IMR-90 (cell line): ENCODE data around the gene NUDT16. TPM values are rescaled to one million over a fixed set of nuclear protein-coding genes. Genes with fewer than 3 reads are reported as not detected.

ENCODE experiments used
- ATAC-seq: fragments of 200-7000 bp; cut with Tn5 transposase; 2 replicates; pipeline ENCODE4 v1.9.1; 2020; ENCODE audit warnings: low read depth, mild to moderate bottlenecking, moderate library complexity
- BruUV-seq: library from RNA; stranded (reverse); fragments of 400-500 nt; replicated peaks from 2 replicates; lab custom pipeline; 2021; lab: Mats Ljungman, UMichigan
- CTCF ChIA-PET: fragments of 300-600 bp; formaldehyde crosslinking; extraction: SDS; loops from one replicate; lab custom pipeline; 2021; ENCODE audit warnings: antibody characterized with exemption; lab: Yijun Ruan, JAX
- POLR2A ChIA-PET: fragments of 300-600 bp; sonication (Branson Sonifier 250); formaldehyde crosslinking; loops from one replicate; lab custom pipeline; 2022; ENCODE audit warnings: antibody characterized with exemption; ENCODE audit not compliant: unreplicated experiment; lab: Charles Lee
- DNase-seq: peaks from one replicate; pipeline ENCODE4 v3.0.0; 2013
- H2AFZ ChIP-seq: replicated peaks from 2 replicates; pipeline ENCODE3; 2013; ENCODE audit warnings: low read length, mild to moderate bottlenecking; ENCODE audit not compliant: poor library complexity
- H2AK5ac ChIP-seq: 2 replicates; pipeline ENCODE4 v1.6.1; 2013; ENCODE audit warnings: low read depth, low read length, inconsistent platforms
- H2AK9ac ChIP-seq: replicated peaks from 2 replicates; pipeline ENCODE3; 2013; ENCODE audit warnings: mild to moderate bottlenecking, low read depth, low read length, moderate library complexity; ENCODE audit not compliant: poor library complexity
- H2BK120ac ChIP-seq: 2 replicates; pipeline ENCODE4 v1.6.1; 2013; ENCODE audit warnings: low read depth, low read length, inconsistent platforms
- H2BK15ac ChIP-seq: 3 replicates; pipeline ENCODE4 v1.6.1; 2013; ENCODE audit warnings: low read depth, low read length, inconsistent platforms
- H2BK20ac ChIP-seq: 2 replicates; pipeline ENCODE4 v1.6.1; 2013; ENCODE audit warnings: low read depth, mild to moderate bottlenecking, inconsistent platforms, low read length, moderate library complexity
- H2BK5ac ChIP-seq: 2 replicates; pipeline ENCODE4 v1.6.1; 2013; ENCODE audit warnings: mild to moderate bottlenecking, low read depth, low read length, inconsistent platforms; ENCODE audit not compliant: poor library complexity, severe bottlenecking
- H3K14ac ChIP-seq: replicated peaks from 2 replicates; pipeline ENCODE4 v1.6.1; 2013; ENCODE audit warnings: low read depth, low read length, inconsistent platforms
- H3K18ac ChIP-seq: 2 replicates; pipeline ENCODE4 v1.6.1; 2013; ENCODE audit warnings: low read depth, low read length, control low read depth
- H3K23ac ChIP-seq: 2 replicates; pipeline ENCODE4 v1.6.1; 2013; ENCODE audit warnings: low read depth, low read length, inconsistent platforms
- H3K27ac ChIP-seq: 2 replicates; pipeline ENCODE4 v1.5.1; 2013; ENCODE audit warnings: mild to moderate bottlenecking, control low read depth, low read length; ENCODE audit not compliant: insufficient read depth
- H3K27me3 ChIP-seq: 2 replicates; pipeline ENCODE4 v1.6.1; 2013; ENCODE audit warnings: low read length; ENCODE audit not compliant: control insufficient read depth, insufficient read depth
- H3K36me3 ChIP-seq: 2 replicates; pipeline ENCODE4 v1.6.1; 2013; ENCODE audit warnings: low read length, mixed read lengths; ENCODE audit not compliant: control insufficient read depth, insufficient read depth
- H3K4ac ChIP-seq: 2 replicates; pipeline ENCODE4 v1.6.1; 2013; ENCODE audit warnings: low read depth, low read length, inconsistent platforms
- H3K4me1 ChIP-seq: 2 replicates; pipeline ENCODE4 v1.6.1; 2013; ENCODE audit warnings: low read length, mixed read lengths; ENCODE audit not compliant: control insufficient read depth, insufficient read depth
- H3K4me2 ChIP-seq: 2 replicates; pipeline ENCODE4 v1.6.1; 2013; ENCODE audit warnings: low read depth, mild to moderate bottlenecking, control low read depth, low read length, moderate library complexity
- H3K4me3 ChIP-seq: 2 replicates; pipeline ENCODE4 v1.5.1; 2013; ENCODE audit warnings: low read depth, mild to moderate bottlenecking, control low read depth, low read length, moderate library complexity; ENCODE audit not compliant: insufficient read depth
- H3K56ac ChIP-seq: 2 replicates; pipeline ENCODE4 v1.6.1; 2013; ENCODE audit warnings: low read length, inconsistent platforms; ENCODE audit not compliant: insufficient read depth; ENCODE audit errors: extremely low read depth
- H3K79me1 ChIP-seq, 2 experiments: 2 replicates each; pipeline ENCODE4 v1.6.1; 2013; ENCODE audit warnings: low read length in 2 of 2, inconsistent platforms in 1 of 2, low read depth in 1 of 2
- H3K9ac ChIP-seq: 2 replicates; pipeline ENCODE4 v1.6.1; 2013; ENCODE audit warnings: low read depth, low read length, control low read depth
- H3K9me1 ChIP-seq: 2 replicates; pipeline ENCODE4 v1.6.1; 2013; ENCODE audit warnings: low read length, inconsistent platforms; ENCODE audit not compliant: insufficient read depth
- H3K9me3 ChIP-seq: 2 replicates; pipeline ENCODE4 v1.6.1; 2013; ENCODE audit warnings: low read length; ENCODE audit not compliant: control insufficient read depth, insufficient read depth
- H4K20me1 ChIP-seq: 2 replicates; pipeline ENCODE4 v1.6.1; 2013; ENCODE audit warnings: low read length, inconsistent platforms; ENCODE audit not compliant: insufficient read depth
- H4K5ac ChIP-seq: 2 replicates; pipeline ENCODE4 v1.6.1; 2013; ENCODE audit warnings: mild to moderate bottlenecking, low read depth, low read length, control low read depth
- H4K8ac ChIP-seq, 2 experiments: 2 replicates each; pipeline ENCODE4 v1.6.1; 2013; ENCODE audit warnings: low read depth in 2 of 2, low read length in 2 of 2, control low read depth in 1 of 2, inconsistent platforms in 1 of 2
- H4K91ac ChIP-seq: 2 replicates; pipeline ENCODE4 v1.6.1; 2013; ENCODE audit warnings: low read depth, low read length, inconsistent platforms; ENCODE audit not compliant: insufficient read depth
- BHLHE40 ChIP-seq: fragments of 150-350 bp; IDR thresholded peaks from 2 replicates; pipeline ENCODE4 v1.6.1; 2016; ENCODE audit warnings: mild to moderate bottlenecking, low read depth, low read length
- CEBPB ChIP-seq: IDR thresholded peaks from 2 replicates; pipeline ENCODE4 v1.6.1; 2012; ENCODE audit warnings: low read depth, low read length, improper control_type of control experiment
- CHD1 ChIP-seq: IDR thresholded peaks from 2 replicates; pipeline ENCODE4 v1.6.1; 2012; ENCODE audit warnings: low read depth, low read length, improper control_type of control experiment
- FOS ChIP-seq: fragments of 150-350 bp; IDR thresholded peaks from 2 replicates; pipeline ENCODE4 v1.6.1; 2016; ENCODE audit warnings: low read depth, low read length
- MAFK ChIP-seq: IDR thresholded peaks from 2 replicates; pipeline ENCODE4 v1.6.1; 2012; ENCODE audit warnings: low read depth, low read length, improper control_type of control experiment
- MAZ ChIP-seq: IDR thresholded peaks from 2 replicates; pipeline ENCODE4 v1.6.1; 2012; ENCODE audit warnings: low read depth, mild to moderate bottlenecking, low read length, improper control_type of control experiment, moderate library complexity, borderline replicate concordance
- MXI1 ChIP-seq: IDR thresholded peaks from 2 replicates; pipeline ENCODE4 v1.6.1; 2012; ENCODE audit warnings: low read depth, mild to moderate bottlenecking, low read length, moderate library complexity, borderline replicate concordance
- NFE2L2 ChIP-seq: fragments of 150-350 bp; IDR thresholded peaks from 2 replicates; pipeline ENCODE4 v1.6.1; 2016; ENCODE audit warnings: low read depth, mild to moderate bottlenecking, low read length
- POLR2A ChIP-seq: IDR thresholded peaks from 2 replicates; pipeline ENCODE4 v1.6.1; 2012; ENCODE audit warnings: mild to moderate bottlenecking, low read depth, low read length
- RAD21 ChIP-seq: IDR thresholded peaks from 2 replicates; pipeline ENCODE4 v1.6.1; 2012; ENCODE audit warnings: low read length, improper control_type of control experiment
- RCOR1 ChIP-seq: IDR thresholded peaks from 2 replicates; pipeline ENCODE4 v1.6.1; 2012; ENCODE audit warnings: mild to moderate bottlenecking, low read length, improper control_type of control experiment; ENCODE audit not compliant: insufficient replicate concordance
- RFX5 ChIP-seq: IDR thresholded peaks from 2 replicates; pipeline ENCODE4 v1.8.0; 2012; ENCODE audit warnings: low read depth, mild to moderate bottlenecking, low read length, moderate library complexity
- SMC3 ChIP-seq: fragments of 150-350 bp; IDR thresholded peaks from 2 replicates; pipeline ENCODE4 v1.6.1; 2016; ENCODE audit warnings: low read depth, mild to moderate bottlenecking, antibody characterized with exemption, low read length, moderate library complexity
- dilution Hi-C: fragments of 300-500 bp; cut with HindIII; formaldehyde crosslinking; loops from one replicate; pipeline ENCODE4 v1.14.3; 2018; ENCODE audit warnings: low sequenced_read_pairs; ENCODE audit not compliant: unreplicated experiment
- in situ Hi-C: fragments of 300-500 bp; cut with MboI; formaldehyde crosslinking; loops from 3 replicates; pipeline ENCODE4 v1.14.3; 2019; ENCODE audit warnings: low sequenced_read_pairs, inconsistent platforms, mixed read lengths
- intact Hi-C: fragments of 100-400 bp; cut with micrococcal nuclease; formaldehyde crosslinking; loops from 2 replicates; pipeline ENCODE4 v1.10.0; 2022
- polyA plus RNA-seq, 3 experiments: library from polyadenylated mRNA; depleted of rRNA; stranded (reverse); fragments of >200 nt; gene quantifications; 2 replicates each; pipeline ENCODE4 v1.2.3, GENCODE V29; 2012; ENCODE audit warnings: low replicate concordance in 1 of 3
- total RNA-seq: library from RNA; depleted of rRNA; stranded (reverse); fragments of >200 nt; gene quantifications from 2 replicates; pipeline ENCODE4 v1.2.3, GENCODE V29; 2012
- TF ChIP-seq, protein P1 (sequence below): fragments of 150-350 bp; IDR thresholded peaks from 2 replicates; pipeline ENCODE4 v1.6.1; 2017; ENCODE audit warnings: mild to moderate bottlenecking, antibody characterized with exemption, low read length, low read depth
- TF ChIP-seq, protein P2 (sequence below): fragments of 150-350 bp; IDR thresholded peaks from 2 replicates; pipeline ENCODE4 v1.6.1; 2016; ENCODE audit warnings: low read depth, mild to moderate bottlenecking, low read length, moderate library complexity, borderline replicate concordance
- TF ChIP-seq, protein P3 (sequence below): conservative IDR thresholded peaks from 2 replicates; pipeline ENCODE4 v1.5.1; 2012; ENCODE audit warnings: mild to moderate bottlenecking, low read depth, low read length, improper control_type of control experiment

NUDT16 gene
- total and polyA plus RNA-seq, 2 of the 4 experiments (the other 2 are of a cell fraction): 8.9 to 10.4 TPM

DNA sequence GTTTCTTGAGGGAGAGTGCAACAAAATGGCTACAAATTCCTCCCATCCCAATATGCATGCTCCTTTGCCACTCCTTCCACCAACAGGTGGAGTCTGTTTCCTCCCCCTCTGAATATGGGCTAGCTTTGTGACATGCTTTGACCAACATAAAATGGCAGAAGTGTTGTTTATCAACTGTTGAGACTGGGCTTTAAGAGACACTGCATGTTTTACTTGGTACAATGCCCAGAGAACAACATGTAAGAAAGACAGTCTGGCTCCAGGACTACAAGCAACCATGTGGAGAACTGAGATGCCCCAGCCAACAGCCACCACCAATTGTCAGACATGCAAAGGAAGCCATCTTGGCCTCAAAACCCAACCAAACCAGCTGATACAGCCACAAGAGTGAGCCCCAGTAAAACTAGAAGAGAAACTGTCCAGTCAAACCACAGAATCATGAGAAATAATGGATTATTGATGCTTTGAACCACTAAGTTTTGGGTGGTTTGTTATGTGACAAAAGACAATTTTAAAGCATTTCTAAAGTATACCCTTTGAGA, 40.5 kb downstream of the NUDT16 start:
- Histone ChIP-seq H2AK5ac (no peak overlapping the region), H3K23ac (no peak overlapping the region), H4K5ac (no peak overlapping the region), H2AK9ac (no peak overlapping the region), H3K9ac (no peak overlapping the region), H3K9me3 (no peaks in the 10 kb centered on the region), H3K79me1 (no peaks in the 10 kb centered on the region), H3K4ac (no peak overlapping the region), H3K4me2 (no peak overlapping the region), H3K4me1 (no peaks in the 10 kb centered on the region), H2BK20ac (no peak overlapping the region), H3K18ac (no peak overlapping the region), H3K14ac (no peak overlapping the region), H3K56ac (no peak overlapping the region), H4K20me1 (no peaks in the 10 kb centered on the region), H3K36me3 (no peaks in the 10 kb centered on the region), H3K4me3 (no peak overlapping the region), H3K27ac (no peak overlapping the region), H2BK5ac (no peak overlapping the region), H4K8ac (no peak overlapping the region), H2BK15ac (no peak overlapping the region), H2BK120ac (no peak overlapping the region), H3K9me1 (no peaks in the 10 kb centered on the region), H3K27me3 (no peaks in the 10 kb centered on the region), H4K91ac (no peak overlapping the region), H2AFZ (no peak overlapping the region)
- ChIA-PET POLR2A (no interaction called here), CTCF (no interaction called here)
- dilution Hi-C loops: no loop called here
- in situ Hi-C loops: no loop called here
- intact Hi-C loops: no loop called here
- no TSS peak for BruUV-seq
- ATAC-seq (no peak), DNase-seq (no peak)
- TF ChIP-seq, protein P1, sequence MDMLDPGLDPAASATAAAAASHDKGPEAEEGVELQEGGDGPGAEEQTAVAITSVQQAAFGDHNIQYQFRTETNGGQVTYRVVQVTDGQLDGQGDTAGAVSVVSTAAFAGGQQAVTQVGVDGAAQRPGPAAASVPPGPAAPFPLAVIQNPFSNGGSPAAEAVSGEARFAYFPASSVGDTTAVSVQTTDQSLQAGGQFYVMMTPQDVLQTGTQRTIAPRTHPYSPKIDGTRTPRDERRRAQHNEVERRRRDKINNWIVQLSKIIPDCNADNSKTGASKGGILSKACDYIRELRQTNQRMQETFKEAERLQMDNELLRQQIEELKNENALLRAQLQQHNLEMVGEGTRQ: no peak
- TF ChIP-seq RFX5 (no peak), MXI1 (no peak), NFE2L2 (no peak), POLR2A (no peak), MAFK (no peak), SMC3 (no peak), MAZ (no peak), RCOR1 (no peak), CHD1 (no peak), RAD21 (no peak), FOS (no peak), CEBPB (no peak), BHLHE40 (no peak)
- TF ChIP-seq, protein P2, sequence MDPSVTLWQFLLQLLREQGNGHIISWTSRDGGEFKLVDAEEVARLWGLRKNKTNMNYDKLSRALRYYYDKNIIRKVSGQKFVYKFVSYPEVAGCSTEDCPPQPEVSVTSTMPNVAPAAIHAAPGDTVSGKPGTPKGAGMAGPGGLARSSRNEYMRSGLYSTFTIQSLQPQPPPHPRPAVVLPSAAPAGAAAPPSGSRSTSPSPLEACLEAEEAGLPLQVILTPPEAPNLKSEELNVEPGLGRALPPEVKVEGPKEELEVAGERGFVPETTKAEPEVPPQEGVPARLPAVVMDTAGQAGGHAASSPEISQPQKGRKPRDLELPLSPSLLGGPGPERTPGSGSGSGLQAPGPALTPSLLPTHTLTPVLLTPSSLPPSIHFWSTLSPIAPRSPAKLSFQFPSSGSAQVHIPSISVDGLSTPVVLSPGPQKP: no peak
- TF ChIP-seq, protein P3, sequence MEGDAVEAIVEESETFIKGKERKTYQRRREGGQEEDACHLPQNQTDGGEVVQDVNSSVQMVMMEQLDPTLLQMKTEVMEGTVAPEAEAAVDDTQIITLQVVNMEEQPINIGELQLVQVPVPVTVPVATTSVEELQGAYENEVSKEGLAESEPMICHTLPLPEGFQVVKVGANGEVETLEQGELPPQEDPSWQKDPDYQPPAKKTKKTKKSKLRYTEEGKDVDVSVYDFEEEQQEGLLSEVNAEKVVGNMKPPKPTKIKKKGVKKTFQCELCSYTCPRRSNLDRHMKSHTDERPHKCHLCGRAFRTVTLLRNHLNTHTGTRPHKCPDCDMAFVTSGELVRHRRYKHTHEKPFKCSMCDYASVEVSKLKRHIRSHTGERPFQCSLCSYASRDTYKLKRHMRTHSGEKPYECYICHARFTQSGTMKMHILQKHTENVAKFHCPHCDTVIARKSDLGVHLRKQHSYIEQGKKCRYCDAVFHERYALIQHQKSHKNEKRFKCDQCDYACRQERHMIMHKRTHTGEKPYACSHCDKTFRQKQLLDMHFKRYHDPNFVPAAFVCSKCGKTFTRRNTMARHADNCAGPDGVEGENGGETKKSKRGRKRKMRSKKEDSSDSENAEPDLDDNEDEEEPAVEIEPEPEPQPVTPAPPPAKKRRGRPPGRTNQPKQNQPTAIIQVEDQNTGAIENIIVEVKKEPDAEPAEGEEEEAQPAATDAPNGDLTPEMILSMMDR: no peak
